ENCODE measurements around the gene COL25A1. TPM values are rescaled to one million over a fixed set of nuclear protein-coding genes. Genes with fewer than 3 reads are reported as not detected.
"Not testable (repeated sequence)": the region's sequence is repeated elsewhere in the genome, so short reads cannot be mapped to it uniquely, and the experiment has no call there.

The COL25A1 gene
- total RNA-seq, 2 donors from 2014 or later = 0.29 TPM; not detected in 1

DNA sequence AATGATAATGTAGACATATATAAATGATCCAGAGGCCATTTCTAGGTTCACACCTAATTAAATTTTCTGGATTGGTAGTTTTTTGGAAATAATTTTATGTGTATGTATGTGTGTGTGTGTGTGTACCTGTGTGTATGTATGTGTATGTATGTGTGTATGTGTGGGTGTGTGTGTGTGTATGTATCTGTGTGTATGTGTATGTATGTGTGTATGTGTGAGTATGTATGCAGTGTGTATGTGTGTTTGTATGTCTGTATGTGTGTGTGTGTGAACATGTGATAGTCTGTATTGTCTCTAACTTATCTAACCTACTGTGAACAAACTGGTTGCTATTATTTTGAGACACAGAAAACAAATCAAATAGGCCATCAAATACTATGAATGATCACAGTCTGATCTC is 152.6 kb downstream of the COL25A1 start:
- Histone ChIP-seq H3K27me3 (no peaks in the 10 kb centered on the region), H3K36me3 (no peaks in the 10 kb centered on the region), H3K9ac (ENCODE audit: low read depth in 2 of 2, low read length in 2 of 2) (no peak overlapping the region), H3K27ac (no peak overlapping the region), H3K9me3 (no peaks in the 10 kb centered on the region), H3K4me3 (no peak overlapping the region), H3K4me1 (no peaks in the 10 kb centered on the region)
- TF ChIP-seq, protein P1, sequence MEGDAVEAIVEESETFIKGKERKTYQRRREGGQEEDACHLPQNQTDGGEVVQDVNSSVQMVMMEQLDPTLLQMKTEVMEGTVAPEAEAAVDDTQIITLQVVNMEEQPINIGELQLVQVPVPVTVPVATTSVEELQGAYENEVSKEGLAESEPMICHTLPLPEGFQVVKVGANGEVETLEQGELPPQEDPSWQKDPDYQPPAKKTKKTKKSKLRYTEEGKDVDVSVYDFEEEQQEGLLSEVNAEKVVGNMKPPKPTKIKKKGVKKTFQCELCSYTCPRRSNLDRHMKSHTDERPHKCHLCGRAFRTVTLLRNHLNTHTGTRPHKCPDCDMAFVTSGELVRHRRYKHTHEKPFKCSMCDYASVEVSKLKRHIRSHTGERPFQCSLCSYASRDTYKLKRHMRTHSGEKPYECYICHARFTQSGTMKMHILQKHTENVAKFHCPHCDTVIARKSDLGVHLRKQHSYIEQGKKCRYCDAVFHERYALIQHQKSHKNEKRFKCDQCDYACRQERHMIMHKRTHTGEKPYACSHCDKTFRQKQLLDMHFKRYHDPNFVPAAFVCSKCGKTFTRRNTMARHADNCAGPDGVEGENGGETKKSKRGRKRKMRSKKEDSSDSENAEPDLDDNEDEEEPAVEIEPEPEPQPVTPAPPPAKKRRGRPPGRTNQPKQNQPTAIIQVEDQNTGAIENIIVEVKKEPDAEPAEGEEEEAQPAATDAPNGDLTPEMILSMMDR (IDR thresholded peaks at IDR 0.05) = no peak
- intact Hi-C loops (cut with DNase I) = no loop called here
- DNase-seq = no peak

DNA sequence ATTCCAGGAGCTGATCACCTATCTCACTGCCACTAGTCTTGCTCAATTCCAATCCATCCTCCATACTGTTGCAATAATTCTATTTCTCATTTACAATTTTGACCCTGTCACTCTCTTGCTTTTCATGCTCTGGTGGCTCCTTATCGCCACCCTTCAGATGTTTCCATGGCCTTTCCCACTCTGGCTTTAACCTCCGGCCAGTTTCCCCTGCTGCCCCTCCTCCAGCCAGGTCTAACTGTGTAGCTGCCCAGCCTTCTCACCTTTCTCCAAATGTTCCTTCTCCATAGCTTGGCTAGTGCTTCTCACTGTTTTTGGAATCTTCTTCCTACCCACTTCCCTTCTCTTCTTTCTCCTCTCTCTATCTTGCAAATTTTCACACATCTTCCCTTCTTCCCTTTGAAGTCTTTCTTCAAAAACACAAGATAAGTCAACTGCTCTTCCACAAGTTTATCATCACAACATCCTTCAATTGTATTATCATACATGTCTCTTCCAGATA is 153.8 kb downstream of the COL25A1 start:
- TF ChIP-seq, protein P1 (IDR thresholded peaks at IDR 0.05) = no peak
- Histone ChIP-seq H3K4me1 (no peaks in the 10 kb centered on the region), H3K9me3 (no peaks in the 10 kb centered on the region), H3K36me3 (no peaks in the 10 kb centered on the region), H3K27ac (no peak overlapping the region), H3K4me3 (no peak overlapping the region), H3K9ac (ENCODE audit: low read depth in 2 of 2, low read length in 2 of 2) (no peak overlapping the region), H3K27me3 (no peaks in the 10 kb centered on the region)
- DNase-seq = no peak
- intact Hi-C loops (cut with DNase I) = no loop called here

DNA sequence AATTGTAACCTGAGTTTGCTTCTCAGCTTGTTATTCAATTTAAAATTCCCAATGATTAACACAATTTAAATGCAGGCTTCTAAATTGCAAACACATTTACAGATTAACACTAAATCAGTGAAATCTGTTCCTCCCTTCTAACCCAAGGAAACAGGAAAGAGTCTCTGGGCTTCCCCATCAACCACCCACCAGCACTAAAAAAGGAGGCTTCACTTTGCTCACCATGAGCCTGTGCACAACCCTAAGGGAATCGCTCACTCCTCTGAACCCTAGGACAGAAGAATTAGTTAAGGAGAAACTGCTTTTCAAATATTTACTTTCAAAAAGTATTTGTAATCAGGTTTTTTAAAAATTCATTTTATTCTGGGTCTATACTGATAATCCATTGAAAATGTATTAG is 155.3 kb downstream of the COL25A1 start:
- H3K4me1 ChIP-seq = no peaks in the 10 kb centered on the region
- H3K9ac ChIP-seq (ENCODE audit: low read depth in 2 of 2, low read length in 2 of 2) = no peak overlapping the region
- no peak overlapping the region for H3K4me3 ChIP-seq
- H3K36me3 ChIP-seq = no peaks in the 10 kb centered on the region
- no peak overlapping the region for H3K27ac ChIP-seq
- H3K27me3 ChIP-seq = no peaks in the 10 kb centered on the region
- no peak for DNase-seq
- no peaks in the 10 kb centered on the region for H3K9me3 ChIP-seq
- TF ChIP-seq, protein P1 (IDR thresholded peaks at IDR 0.05) = no peak
- intact Hi-C loops (cut with DNase I) = no loop called here

DNA sequence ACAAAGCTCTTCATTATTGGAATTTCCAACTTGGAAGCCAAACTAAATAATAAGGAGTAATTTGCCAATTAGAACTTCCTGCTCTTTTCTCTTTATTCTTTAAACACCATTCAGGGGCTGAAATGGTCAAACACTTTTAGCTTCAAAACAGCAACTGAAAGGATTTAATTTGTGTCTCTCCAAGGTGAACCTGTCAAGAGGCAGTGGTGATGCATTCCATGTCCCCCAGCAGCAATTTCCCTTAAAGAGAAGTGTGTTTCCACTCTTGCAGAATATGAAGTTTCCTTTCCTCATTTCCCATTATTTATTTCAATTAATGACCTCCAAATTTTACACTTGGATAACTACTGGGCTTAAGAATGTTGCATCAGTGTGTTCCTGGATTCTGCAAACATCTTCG is 156.0 kb downstream of the COL25A1 start:
- Histone ChIP-seq H3K9me3 (no peaks in the 10 kb centered on the region), H3K4me3 (no peak overlapping the region), H3K4me1 (no peaks in the 10 kb centered on the region), H3K27me3 (no peaks in the 10 kb centered on the region), H3K27ac (no peak overlapping the region), H3K9ac (ENCODE audit: low read depth in 2 of 2, low read length in 2 of 2) (no peak overlapping the region), H3K36me3 (no peaks in the 10 kb centered on the region)
- DNase-seq = no peak
- intact Hi-C loops (cut with DNase I) = no loop called here
- TF ChIP-seq, protein P1 (IDR thresholded peaks at IDR 0.05) = no peak

DNA sequence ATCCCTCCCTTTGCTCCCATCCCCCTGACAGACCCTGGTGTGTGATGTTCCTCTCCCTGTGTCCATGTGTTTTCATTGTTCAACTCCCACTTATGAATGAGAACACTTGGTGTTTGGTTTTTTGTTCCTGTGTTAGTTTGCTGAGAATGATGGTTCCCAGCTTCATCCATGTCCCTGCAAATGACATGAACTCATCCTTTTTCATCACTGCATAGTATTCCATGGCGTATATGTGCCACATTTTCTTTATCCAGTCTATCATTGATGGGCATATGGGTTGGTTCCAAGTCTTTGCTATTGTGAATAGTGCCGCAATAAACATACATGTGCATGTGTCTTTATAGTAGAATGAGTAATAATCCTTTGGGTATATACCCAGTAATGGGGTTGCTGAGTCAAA is 164.3 kb downstream of the COL25A1 start:
- intact Hi-C loops (cut with DNase I) = not testable (repeated sequence)

DNA sequence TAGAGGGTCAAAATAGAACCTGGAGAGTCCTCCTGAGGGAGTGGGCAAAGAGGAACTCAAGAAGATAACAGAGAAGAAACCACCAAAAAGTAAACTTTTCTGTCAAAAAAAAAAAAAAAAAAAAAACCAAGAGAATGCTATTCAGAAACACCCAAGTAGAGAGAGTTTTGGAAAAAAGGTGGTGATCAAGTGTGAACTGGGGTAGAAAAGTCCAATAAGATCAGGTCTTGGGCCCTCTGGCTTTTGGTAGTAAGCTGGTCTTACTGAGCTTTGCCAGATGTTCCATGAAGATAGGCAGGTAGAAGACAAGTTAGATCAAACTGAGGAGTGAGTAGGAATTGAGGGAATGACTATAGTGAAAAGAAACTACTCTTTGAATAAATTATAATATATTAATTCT is 167.5 kb downstream of the COL25A1 start:
- Histone ChIP-seq H3K4me3 (no peak overlapping the region), H3K36me3 (no peaks in the 10 kb centered on the region), H3K9me3 (no peaks in the 10 kb centered on the region), H3K9ac (ENCODE audit: low read depth in 2 of 2, low read length in 2 of 2) (no peak overlapping the region), H3K4me1 (no peaks in the 10 kb centered on the region), H3K27me3 (no peaks in the 10 kb centered on the region), H3K27ac (no peak overlapping the region)
- TF ChIP-seq, protein P1 (IDR thresholded peaks at IDR 0.05) = no peak
- intact Hi-C loops (cut with DNase I) = no loop called here
- no peak for DNase-seq

More for the DNA sequence above, 164.3 kb downstream of the COL25A1 start:
- H3K27me3 ChIP-seq; H3K4me3 ChIP-seq; H3K9me3 ChIP-seq; H3K36me3 ChIP-seq; H3K9ac ChIP-seq (ENCODE audit: low read depth in 2 of 2, low read length in 2 of 2); H3K4me1 ChIP-seq; H3K27ac ChIP-seq; DNase-seq: not testable (repeated sequence)
